Heart left ventricle (tissue), 16 donors: ENCODE measurements around the gene SDS. TPM values are rescaled to one million over a fixed set of nuclear protein-coding genes. Genes with fewer than 3 reads are reported as not detected.

Experiments
- ATAC-seq, 4 donors: fragments of 200-7000 bp; cut with Tn5 transposase; one replicate each; pipeline ENCODE4 v1.9.1; 2020 to 2022; ENCODE audit warnings: moderate library complexity in 4 of 4, mild to moderate bottlenecking in 3 of 4, moderate number of reproducible peaks in 1 of 4
- DNase-seq, 5 donors: peaks; one replicate each; pipeline ENCODE4 v3.0.0-alpha.2; 2020
- H3K27ac ChIP-seq, 12 donors: fragments of 200-600 bp; sonication (generic) in 4 of 12; one replicate each; pipeline versions ENCODE4 v1.5.0 to v1.8.0; 2016 to 2022; ENCODE audit warnings: mild to moderate bottlenecking in 2 of 12
- H3K27me3 ChIP-seq, 9 donors: fragments of 200-600 bp; sonication (generic) in 2 of 9; one replicate each; pipeline versions ENCODE4 v1.5.1 to v1.8.0; 2016 to 2022; ENCODE audit warnings: mild to moderate bottlenecking in 3 of 9
- H3K36me3 ChIP-seq, 9 donors: fragments of 200-600 bp; sonication (generic) in 2 of 9; one replicate each; pipeline versions ENCODE4 v1.5.0 to v1.8.0; 2018 to 2022; ENCODE audit warnings: mild to moderate bottlenecking in 2 of 9
- H3K4me1 ChIP-seq, 12 donors: fragments of 200-600 bp; sonication (generic) in 4 of 12; one replicate each; pipeline versions ENCODE4 v1.5.0 to v1.8.0; 2016 to 2022; ENCODE audit warnings: mild to moderate bottlenecking in 3 of 12
- H3K4me3 ChIP-seq, 12 donors: fragments of 200-600 bp; sonication (generic) in 4 of 12; one replicate each; pipeline versions ENCODE4 v1.5.0 to v1.8.0; 2017 to 2022; ENCODE audit warnings: mild to moderate bottlenecking in 9 of 12, moderate library complexity in 4 of 12
- H3K9me3 ChIP-seq, 12 donors: fragments of 200-600 bp; sonication (generic) in 4 of 12; one replicate each; pipeline versions ENCODE4 v1.5.0 to v1.8.0; 2016 to 2022; ENCODE audit warnings: mild to moderate bottlenecking in 1 of 12
- CTCF ChIP-seq, 12 donors: fragments of 200-600 bp; sonication (generic) in 4 of 12; IDR thresholded peaks; one replicate each; pipeline versions ENCODE4 v1.5.0 to v1.8.0; 2018 to 2022; ENCODE audit warnings: antibody characterized with exemption in 12 of 12, mild to moderate bottlenecking in 5 of 12
- POLR2A ChIP-seq, 2 donors: fragments of 450-650 bp; IDR thresholded peaks; one replicate each; pipeline ENCODE4 v1.6.1; 2017; ENCODE audit warnings: antibody characterized with exemption in 2 of 2, mild to moderate bottlenecking in 2 of 2, moderate library complexity in 2 of 2
- WGBS, 4 donors: extraction: QIAGEN DNeasy Blood & Tissue Kit in 2 of 4; methylation state at CpG; one replicate each; pipeline versions ENCODE4 v1.1.5 to v1.1.7; 2013 to 2018; 5-methylcytosine and 5-hydroxymethylcytosine counted together
- intact Hi-C, 10 donors: fragments of 100-400 bp; cut with DNase I; formaldehyde crosslinking; loops; one replicate each; pipeline versions ENCODE4 v1.11.1 to v1.14.2; 2022
- polyA plus RNA-seq, 2 donors: library from polyadenylated mRNA; stranded (reverse); fragments of 200-250 nt; gene quantifications; one replicate each; pipeline ENCODE4 v1.2.3, GENCODE V29; 2013
- total RNA-seq, 9 donors: library from RNA; depleted of rRNA in 2 of 9; stranded (reverse); fragments of >200 nt in 2 of 9; fragmentation: NEBNext Ultra II Directional in 3 of 9; extraction: Animal tissue kit (Norgen Biotek cat#: 25700) in 3 of 9; gene quantifications; one replicate each; pipeline versions ENCODE4 v1.1.0 to v1.2.4, GENCODE V29; 2016 to 2023
- donor health status: ischemic (EF 13 %, LVEDD 7.1; RV severe dilation, severe dysfunction).
- donor health status: healthy with polysubstance abuse.
- donor health status: DM: no; HTN: yes; CAD: no.
- donor health status: DM: no; HTN: no; CAD: no.
- donor health status: ischemic (EF 25% LVEDD 6.9; RV normal size, moderate dysfunction).
- donor health status: ischemic (EF 25% LVEDD 5.7; RV mildly dilated, moderate dysfunction).
- donor health status: healthy.
- donor health status: DM: yes; HTN: yes; CAD: no.
- donor health status: ischemic (EF 35%, LVEDD 5.7; RV mildly dilated, moderate dysfunction).
- donor health status: nonischemic (EF 11% LVEDD 7.7; RV severe dilation, severe dysfunction).
- donor health status: DM: yes; HTN: yes; CAD: no.
- donor health status: PGD.
- donor health status: ischemic (EF 29% LVEDD 5.4; RV normal size, mild dysfunction).
- donor health status: nonischemic (EF 23%, LVEDD 6.1; RV moderate dilation, normal function).

Gene SDS
- total and polyA plus RNA-seq, 11 donors: 0.28 to 10.5 (median 0.44) TPM; not detected in 6

GRCh38 chr12:113368331-113368730 is 35.4 kb downstream of the SDS start:
- no peak overlapping the region for H3K4me3 ChIP-seq
- no peak for TF ChIP-seq CTCF (IDR thresholded peaks at IDR 0.05)
- TF ChIP-seq POLR2A (IDR thresholded peaks at IDR 0.05): no peak
- no peak for DNase-seq
- H3K27ac ChIP-seq: no peak overlapping the region
- peaks cover 0 to 20% (median 9%) of the 10 kb centered on the region in 12 donors for H3K4me1 ChIP-seq
- ATAC-seq: no peak
- no peaks in the 10 kb centered on the region for H3K9me3 ChIP-seq
- intact Hi-C loops: loop anchor here in 1 of 10 donors (5.0 kb wide), 1 partner anchor 41 kb away; no protein-coding TSS in a partner anchor
- H3K36me3 ChIP-seq: peaks cover 0 to 40% (median 15%) of the 10 kb centered on the region in 9 donors
- 89 to 96% (median 94%) methylated on average over 4 of the region's 4 CpGs for WGBS, 4 donors
- no peaks in the 10 kb centered on the region for H3K27me3 ChIP-seq

DNA sequence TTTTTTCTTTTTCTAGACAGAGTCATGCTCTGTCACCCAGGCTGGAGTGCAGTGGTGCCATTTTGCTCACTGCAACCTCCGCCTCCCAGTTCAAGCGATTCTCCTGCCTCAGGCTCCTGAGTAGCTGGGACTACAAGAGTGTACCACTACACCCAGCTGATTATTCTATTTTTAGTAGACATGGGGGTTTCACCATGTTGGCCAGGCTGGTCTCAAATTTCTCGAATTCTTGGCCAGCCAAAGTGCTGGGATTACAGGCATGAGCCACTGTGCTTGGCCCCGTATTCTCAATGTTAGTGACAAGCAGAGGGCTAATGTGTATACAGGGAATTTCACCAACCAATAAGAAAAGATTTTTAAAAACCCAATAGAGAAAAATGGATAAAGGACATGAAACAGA is 36.9 kb downstream of the SDS start:
- peak overlapping the region in 9 of 12 donors; percentile 11 to 61 (median 48) for H3K27ac ChIP-seq

GRCh38 chr12:113365639-113366395 is 37.9 kb downstream of the SDS start:
- H3K27ac ChIP-seq: peak overlapping the region in 6 of 12 donors; percentile 22 to 61 (median 54)
- ATAC-seq: peak in 2 of 4 donors; percentile 36 to 43

More for the DNA sequence above, 36.9 kb downstream of the SDS start:
- Histone ChIP-seq H3K4me3 (no peak overlapping the region), H3K36me3 (peaks cover 0 to 33% (median 5%) of the 10 kb centered on the region in 9 donors), H3K4me1 (peaks cover 0 to 20% (median 11%) of the 10 kb centered on the region in 12 donors), H3K9me3 (no peaks in the 10 kb centered on the region), H3K27me3 (no peaks in the 10 kb centered on the region)
- peak; percentile 72 to 92 (median 84) for ATAC-seq
- TF ChIP-seq CTCF (IDR thresholded peaks at IDR 0.05) (no peak), POLR2A (IDR thresholded peaks at IDR 0.05) (no peak)
- intact Hi-C loops: loop anchor here in 1 of 10 donors (5.0 kb wide), 1 partner anchor 40 kb away; no protein-coding TSS in a partner anchor
- peak in 2 of 5 donors; percentile 25 to 44 for DNase-seq
- WGBS, 4 donors: 46 to 56% (median 50%) methylated on average over 4 of the region's 4 CpGs

More at GRCh38 chr12:113365639-113366395, 37.9 kb downstream of the SDS start:
- Histone ChIP-seq H3K9me3 (no peaks in the 10 kb centered on the region), H3K4me1 (peaks cover 0 to 20% (median 15%) of the 10 kb centered on the region in 12 donors), H3K4me3 (no peak overlapping the region), H3K36me3 (peaks cover 0 to 27% (median 0%) of the 10 kb centered on the region in 9 donors), H3K27me3 (no peaks in the 10 kb centered on the region)
- intact Hi-C loops: loop anchor here in 1 of 10 donors (5.0 kb wide), 1 partner anchor 39 kb away; no protein-coding TSS in a partner anchor
- WGBS, 4 donors: 66 to 71% (median 69%) methylated on average over 7 of the region's 7 CpGs
- DNase-seq: no peak
- TF ChIP-seq POLR2A (IDR thresholded peaks at IDR 0.05): no peak
- no peak for TF ChIP-seq CTCF (IDR thresholded peaks at IDR 0.05)
